GM12801 (cell line): Measurements from ENCODE around the gene NFATC3.

ENCODE experiments used
- TF ChIP-seq, protein P1 (sequence below): IDR thresholded peaks from one replicate; pipeline ENCODE4 v1.5.1; 2011; ENCODE audit warnings: control low read depth; ENCODE audit not compliant: insufficient read length; ENCODE audit errors: extremely low read depth

Gene NFATC3

DNA sequence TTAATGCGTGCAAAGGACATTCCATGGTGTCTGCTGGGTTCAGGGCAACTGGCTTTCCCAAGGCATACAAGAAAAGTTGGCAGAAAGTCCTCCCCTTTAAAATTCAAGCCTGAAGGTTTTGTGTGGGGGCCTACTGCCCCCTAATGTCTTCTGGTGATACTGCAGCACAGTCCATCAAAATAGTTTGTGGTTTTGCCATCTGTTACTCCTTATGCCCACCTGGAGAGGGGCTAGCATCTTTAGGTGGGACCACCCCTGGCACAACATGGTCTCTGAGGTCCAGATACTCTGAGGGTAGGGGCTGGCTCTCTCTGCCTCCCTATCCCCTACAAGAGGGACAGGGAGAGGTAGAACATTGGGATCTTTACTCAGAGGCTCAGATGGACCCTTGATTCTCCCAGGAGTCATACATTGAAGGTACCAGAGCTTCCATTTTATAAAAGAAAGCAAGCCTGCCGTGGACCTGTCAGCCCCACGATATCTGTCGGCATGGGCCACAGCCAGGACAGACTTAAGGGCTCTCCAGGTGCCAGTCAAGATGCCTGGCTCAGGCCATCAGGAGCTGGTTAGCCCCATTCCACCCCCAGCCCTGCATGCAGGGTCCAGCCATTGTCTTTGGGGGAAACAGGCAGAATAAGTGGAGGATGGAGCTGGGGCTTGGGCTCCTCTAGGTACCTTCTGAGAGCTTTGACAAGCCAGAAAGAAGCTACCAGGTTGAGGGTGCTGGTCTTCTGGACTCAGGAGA, 144.4 kb downstream of the NFATC3 start:
- TF ChIP-seq, protein P1, sequence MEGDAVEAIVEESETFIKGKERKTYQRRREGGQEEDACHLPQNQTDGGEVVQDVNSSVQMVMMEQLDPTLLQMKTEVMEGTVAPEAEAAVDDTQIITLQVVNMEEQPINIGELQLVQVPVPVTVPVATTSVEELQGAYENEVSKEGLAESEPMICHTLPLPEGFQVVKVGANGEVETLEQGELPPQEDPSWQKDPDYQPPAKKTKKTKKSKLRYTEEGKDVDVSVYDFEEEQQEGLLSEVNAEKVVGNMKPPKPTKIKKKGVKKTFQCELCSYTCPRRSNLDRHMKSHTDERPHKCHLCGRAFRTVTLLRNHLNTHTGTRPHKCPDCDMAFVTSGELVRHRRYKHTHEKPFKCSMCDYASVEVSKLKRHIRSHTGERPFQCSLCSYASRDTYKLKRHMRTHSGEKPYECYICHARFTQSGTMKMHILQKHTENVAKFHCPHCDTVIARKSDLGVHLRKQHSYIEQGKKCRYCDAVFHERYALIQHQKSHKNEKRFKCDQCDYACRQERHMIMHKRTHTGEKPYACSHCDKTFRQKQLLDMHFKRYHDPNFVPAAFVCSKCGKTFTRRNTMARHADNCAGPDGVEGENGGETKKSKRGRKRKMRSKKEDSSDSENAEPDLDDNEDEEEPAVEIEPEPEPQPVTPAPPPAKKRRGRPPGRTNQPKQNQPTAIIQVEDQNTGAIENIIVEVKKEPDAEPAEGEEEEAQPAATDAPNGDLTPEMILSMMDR, result peak; percentile 15

DNA sequence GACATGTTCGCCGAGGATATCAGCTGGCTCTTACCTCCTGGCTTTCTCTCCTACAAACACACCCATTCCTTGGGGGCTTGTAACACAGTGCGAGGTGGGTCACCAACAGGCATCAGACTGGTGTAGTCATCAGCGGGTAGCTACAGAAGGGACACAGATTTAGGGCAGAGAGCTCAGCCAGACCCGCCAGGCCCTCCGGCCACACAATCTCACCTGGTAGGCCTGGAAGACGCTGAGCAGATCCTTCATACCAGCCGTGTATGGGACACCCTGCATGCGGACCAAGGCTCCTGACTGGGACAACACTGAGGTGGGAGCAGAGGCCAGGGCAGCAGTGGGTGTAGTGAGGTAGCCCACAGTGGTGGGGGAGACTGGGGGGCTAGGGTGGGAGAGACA, 145.0 kb downstream of the NFATC3 start:
- TF ChIP-seq, protein P1, result no peak

DNA sequence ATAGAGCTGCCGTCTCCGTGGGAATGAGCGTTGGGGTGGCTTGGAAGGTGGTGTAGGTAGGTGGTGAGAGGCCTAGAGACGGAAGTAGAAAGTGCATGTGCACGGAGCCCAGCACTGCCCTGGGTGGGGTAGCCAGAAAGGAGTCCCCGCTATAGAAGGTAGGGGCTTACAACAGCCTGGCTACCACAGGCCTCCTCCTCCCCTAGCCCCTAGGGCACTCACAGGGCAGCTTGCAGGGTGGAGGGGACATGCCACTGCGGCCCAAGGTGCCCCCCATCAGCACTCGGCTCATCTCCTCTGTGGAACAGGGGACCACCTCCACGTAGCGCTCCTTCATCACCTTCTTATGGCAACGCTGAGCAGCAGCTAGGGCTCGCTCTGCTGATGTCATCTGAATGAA, 145.8 kb downstream of the NFATC3 start:
- TF ChIP-seq, protein P1, result no peak

DNA sequence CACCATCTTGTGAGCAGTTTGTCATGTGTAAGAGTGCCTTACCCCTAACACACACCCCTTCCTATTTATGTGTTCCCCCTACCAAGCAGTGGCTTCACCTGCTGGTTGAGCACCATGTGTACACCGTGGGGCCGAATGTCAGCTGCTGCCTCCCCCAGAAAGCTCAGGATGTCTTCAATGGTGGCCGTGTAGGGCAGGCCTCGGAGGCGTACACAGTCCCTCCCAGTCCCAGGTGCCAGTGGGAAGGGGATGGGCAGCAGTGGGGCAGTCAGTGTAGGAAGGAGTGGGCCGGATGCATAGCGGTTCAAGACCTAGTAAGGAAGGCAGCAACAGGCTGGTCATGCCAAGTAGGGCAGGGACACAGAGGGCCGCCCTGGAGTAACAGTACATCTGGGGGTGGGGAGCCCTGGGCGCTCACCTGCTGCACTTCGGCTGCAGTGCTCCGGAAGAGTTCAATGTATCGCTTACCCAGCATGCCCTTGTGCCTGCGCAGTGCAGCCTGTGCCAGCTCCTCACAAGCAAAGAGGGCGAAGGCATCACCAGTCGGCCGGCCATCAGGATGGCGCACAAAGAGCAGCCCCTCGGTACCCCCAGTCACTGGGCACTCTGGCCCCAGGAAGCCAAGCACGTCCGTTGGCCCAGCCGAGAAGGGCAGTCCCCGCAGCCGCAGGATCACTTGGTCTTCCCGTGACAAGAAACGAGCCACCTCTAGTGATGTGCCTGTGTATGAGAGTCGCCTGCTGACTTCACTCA, 146.4 kb downstream of the NFATC3 start:
- TF ChIP-seq, protein P1, result no peak

DNA sequence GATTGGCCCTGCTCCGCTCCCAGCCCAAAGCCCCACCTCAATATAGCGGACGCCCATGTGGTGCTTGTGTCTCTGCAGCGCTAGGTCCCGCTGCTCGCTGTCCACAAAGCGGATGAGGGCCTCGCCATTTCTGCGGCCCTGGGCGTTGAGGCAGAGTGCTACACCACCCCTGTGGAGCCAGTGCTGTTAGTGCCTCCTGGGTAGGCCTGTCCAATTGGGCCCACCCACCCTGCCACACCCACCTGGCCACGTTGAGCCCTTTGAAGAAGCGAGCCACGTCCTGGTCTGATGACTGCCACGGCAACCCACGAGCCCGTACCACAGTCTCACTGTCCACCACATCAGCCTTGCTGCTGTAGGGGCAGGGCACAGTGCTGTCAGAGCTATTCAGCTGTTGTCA, 147.2 kb downstream of the NFATC3 start:
- TF ChIP-seq, protein P1, result no peak

DNA sequence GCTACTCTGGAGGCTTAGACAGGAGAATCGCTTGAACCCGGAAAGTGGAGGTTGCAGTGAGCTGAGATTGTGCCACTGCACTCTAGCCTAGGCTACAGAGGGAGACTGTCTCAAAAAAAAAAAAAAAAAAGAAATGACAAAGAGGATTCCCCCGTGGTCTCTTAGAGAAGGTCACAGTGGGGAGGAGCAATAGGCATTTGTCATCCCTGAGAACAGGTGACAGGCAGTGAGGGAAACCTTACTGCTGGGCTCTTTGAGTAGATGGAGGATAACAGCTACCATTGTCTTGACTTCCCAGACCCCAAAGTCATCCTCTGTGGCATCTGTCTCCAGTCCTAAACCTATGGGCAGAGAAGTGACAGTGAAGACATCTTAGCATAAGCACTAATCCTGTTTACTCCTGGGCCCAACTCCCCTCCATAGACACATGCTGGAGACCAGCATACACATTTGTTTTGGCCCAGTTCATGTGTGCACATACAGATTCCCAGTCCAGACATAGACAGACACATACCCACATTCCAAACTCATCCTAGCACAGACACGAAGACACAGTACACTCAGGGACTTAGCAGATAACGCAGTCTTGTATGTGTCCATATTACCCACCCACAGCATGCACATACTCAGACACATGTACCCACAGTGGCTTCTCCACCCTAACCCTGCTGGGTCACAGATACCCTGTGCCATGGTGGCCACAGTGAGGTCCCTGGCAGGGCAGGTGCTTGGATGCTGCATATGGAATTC, 148.1 kb downstream of the NFATC3 start:
- TF ChIP-seq, protein P1, result no peak

DNA sequence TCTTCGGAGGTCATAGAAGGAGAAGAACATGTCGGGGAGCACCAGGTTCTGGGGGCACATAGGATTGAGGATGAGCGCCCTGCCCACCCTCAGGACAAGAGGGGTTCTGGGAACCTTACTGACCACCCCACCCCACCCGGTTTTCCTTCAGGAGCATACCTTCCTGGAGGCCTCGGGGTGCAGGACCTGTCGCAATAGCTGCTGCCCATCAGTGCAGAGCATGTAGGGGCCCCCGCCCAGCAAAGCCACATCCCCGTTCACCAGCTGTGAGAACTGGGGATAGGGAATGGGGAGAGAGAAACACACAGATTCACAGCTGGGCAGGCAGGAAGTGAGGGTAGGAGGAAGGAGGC, 148.6 kb downstream of the NFATC3 start:
- TF ChIP-seq, protein P1, result no peak
